ENCODE data around the gene ADGRG3.

The ADGRG3 gene

DNA sequence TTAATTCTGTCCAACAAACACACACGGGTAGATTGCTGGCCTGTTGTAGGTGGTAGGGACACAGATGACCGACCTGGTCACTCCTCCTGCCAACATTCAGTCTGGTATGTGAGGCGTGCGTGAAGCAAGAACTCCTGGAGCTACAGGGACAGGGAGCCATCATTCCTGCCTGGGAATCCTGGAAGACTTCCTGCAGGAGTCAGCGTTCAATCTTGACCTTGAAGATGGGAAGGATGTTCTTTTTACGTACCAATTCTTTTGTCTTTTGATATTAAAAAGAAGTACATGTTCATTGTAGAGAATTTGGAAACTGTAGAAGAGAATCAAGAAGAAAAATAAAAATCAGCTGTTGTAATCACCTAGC lies 3.5 kb upstream of the ADGRG3 start:
- H3K4me3 ChIP-seq (ENCODE audit: low read depth, low read length), result no peak overlapping the region
- TF ChIP-seq CTCF (IDR thresholded peaks at IDR 0.05; ENCODE audit: borderline replicate concordance, insufficient read depth, low read depth, low read length), result no peak

- no peak for TF ChIP-seq CTCF (IDR thresholded peaks at IDR 0.05; ENCODE audit: borderline replicate concordance, insufficient read depth, low read depth, low read length)
- no peak overlapping the region for H3K4me3 ChIP-seq (ENCODE audit: low read depth, low read length)
These were observed 2.6 kb upstream of the ADGRG3 start for GRCh38 chr16:57665541-57665940.

GRCh38 chr16:57666353-57667047 lies 1.6 kb upstream of the ADGRG3 start:
- no peak for TF ChIP-seq CTCF (IDR thresholded peaks at IDR 0.05; ENCODE audit: borderline replicate concordance, insufficient read depth, low read depth, low read length)
- no peak overlapping the region for H3K4me3 ChIP-seq (ENCODE audit: low read depth, low read length)

- no peak overlapping the region for H3K4me3 ChIP-seq (ENCODE audit: low read depth, low read length)
- no peak for TF ChIP-seq CTCF (IDR thresholded peaks at IDR 0.05; ENCODE audit: borderline replicate concordance, insufficient read depth, low read depth, low read length)
These were observed 1.0 kb upstream of the ADGRG3 start for GRCh38 chr16:57667048-57667525.

- TF ChIP-seq CTCF (IDR thresholded peaks at IDR 0.05; ENCODE audit: borderline replicate concordance, insufficient read depth, low read depth, low read length), result peak; percentile 18; the same call in 1 of the 2 replicates
- no peak overlapping the region for H3K4me3 ChIP-seq (ENCODE audit: low read depth, low read length)
These were observed 412 bp upstream of the ADGRG3 start for GRCh38 chr16:57667526-57668262.

DNA sequence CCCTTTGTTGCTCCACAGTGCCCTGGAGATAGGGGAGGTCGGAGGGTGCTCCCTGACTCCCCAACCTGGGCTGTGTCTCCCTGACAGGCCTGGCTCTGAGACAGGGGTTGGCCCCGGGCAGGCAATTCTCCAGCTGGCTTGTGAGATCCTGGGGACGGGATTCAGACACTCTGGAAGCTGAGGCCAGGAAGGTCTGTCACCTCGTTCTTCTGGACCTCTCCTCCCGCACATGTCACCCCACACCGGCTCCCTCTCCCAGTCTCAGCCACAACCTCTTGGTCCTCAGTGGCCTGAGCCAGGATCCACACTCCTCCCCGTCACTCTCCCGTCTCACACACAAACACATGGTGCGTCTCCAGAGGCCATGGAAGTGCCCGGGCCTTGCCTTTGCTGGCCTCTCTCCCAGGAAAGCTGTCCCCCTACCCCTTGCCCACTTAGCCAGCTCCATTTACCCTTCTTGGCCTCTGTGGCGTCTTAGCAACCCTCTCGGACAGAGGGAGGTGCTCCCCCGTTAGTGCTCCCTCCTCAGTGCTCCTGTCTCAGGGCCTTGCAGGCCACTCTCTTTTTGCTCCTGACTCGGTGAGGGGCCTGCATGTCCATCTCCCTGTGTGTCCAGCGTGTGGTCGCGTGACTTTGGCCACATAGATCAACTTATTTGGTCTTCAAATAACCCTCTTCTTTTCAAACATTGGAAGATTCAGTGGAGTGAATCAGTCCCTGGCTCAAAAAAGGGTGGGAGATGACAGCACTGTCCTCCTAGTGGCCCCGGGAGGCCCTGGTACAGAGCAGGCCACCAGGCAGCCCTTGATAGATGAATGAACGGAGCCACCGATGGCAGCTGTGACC lies 747 bp downstream of the ADGRG3 start:
- no peak overlapping the region for H3K4me3 ChIP-seq (ENCODE audit: low read depth, low read length)
- no peak for TF ChIP-seq CTCF (IDR thresholded peaks at IDR 0.05; ENCODE audit: borderline replicate concordance, insufficient read depth, low read depth, low read length)
